GM21529 (cell line): ENCODE data around the gene ARHGAP28.
"Not testable (repeated sequence)": the region's sequence is repeated elsewhere in the genome, so short reads cannot be mapped to it uniquely, and the experiment has no call there.

Experiments
- ATAC-seq: cut with Tn5 transposase; IDR thresholded peaks from one replicate; pipeline ENCODE4 v1.9.1; 2021; ENCODE audit not compliant: unreplicated experiment

ARHGAP28 gene

GRCh38 chr18:6920099-6920955 lies 190.8 kb downstream of the ARHGAP28 start:
- no peak for ATAC-seq

- no peak for ATAC-seq
Observed at GRCh38 chr18:6921571-6921970, 192.1 kb downstream of the ARHGAP28 start.

GRCh38 chr18:6923220-6923619 lies 193.7 kb downstream of the ARHGAP28 start:
- ATAC-seq = no peak

GRCh38 chr18:6927153-6927552 lies 197.6 kb downstream of the ARHGAP28 start:
- no peak for ATAC-seq

- no peak for ATAC-seq
Observed at GRCh38 chr18:6928359-6928758, 198.8 kb downstream of the ARHGAP28 start.

- ATAC-seq = no peak
Observed at GRCh38 chr18:6929370-6930102, 200.0 kb downstream of the ARHGAP28 start.

- ATAC-seq = no peak
Observed at GRCh38 chr18:6934859-6935258, 205.3 kb downstream of the ARHGAP28 start.

GRCh38 chr18:6938003-6938402 lies 208.5 kb downstream of the ARHGAP28 start:
- no peak for ATAC-seq

- not testable (repeated sequence) for ATAC-seq
Observed at GRCh38 chr18:6938403-6938802, 208.9 kb downstream of the ARHGAP28 start.

- ATAC-seq = no peak
Observed at GRCh38 chr18:6939972-6940371, 210.5 kb downstream of the ARHGAP28 start.

GRCh38 chr18:6940451-6940850 lies 210.9 kb downstream of the ARHGAP28 start:
- no peak for ATAC-seq

- ATAC-seq = no peak
Observed at GRCh38 chr18:6941996-6942395, 212.5 kb downstream of the ARHGAP28 start.

- ATAC-seq = no peak
Observed at GRCh38 chr18:6942742-6943141, 213.2 kb downstream of the ARHGAP28 start.

GRCh38 chr18:6943143-6943542 lies 213.6 kb downstream of the ARHGAP28 start:
- no peak for ATAC-seq

- ATAC-seq = no peak
Observed at GRCh38 chr18:6947338-6948030, 218.0 kb downstream of the ARHGAP28 start.

GRCh38 chr18:6948281-6949055 lies 219.0 kb downstream of the ARHGAP28 start:
- ATAC-seq = no peak

GRCh38 chr18:6949800-6950586 lies 220.5 kb downstream of the ARHGAP28 start:
- ATAC-seq = no peak

- ATAC-seq = no peak
Observed at GRCh38 chr18:6950641-6951040, 221.1 kb downstream of the ARHGAP28 start.

GRCh38 chr18:6951336-6952090 lies 222.0 kb downstream of the ARHGAP28 start:
- no peak for ATAC-seq
